IMR-90 (cell line): ENCODE results near the gene EPHA10. TPM values are rescaled to one million over a fixed set of nuclear protein-coding genes. Genes with fewer than 3 reads are reported as not detected.

Experiments used
- ATAC-seq: fragments of 200-7000 bp; cut with Tn5 transposase; 2 replicates; pipeline ENCODE4 v1.9.1; 2020; ENCODE audit warnings: low read depth, mild to moderate bottlenecking, moderate library complexity
- BruUV-seq: library from RNA; stranded (reverse); fragments of 400-500 nt; replicated peaks from 2 replicates; lab custom pipeline; 2021; lab: Mats Ljungman, UMichigan
- CTCF ChIA-PET: fragments of 300-600 bp; formaldehyde crosslinking; extraction: SDS; loops from one replicate; lab custom pipeline; 2021; ENCODE audit warnings: antibody characterized with exemption; lab: Yijun Ruan, JAX
- POLR2A ChIA-PET: fragments of 300-600 bp; sonication (Branson Sonifier 250); formaldehyde crosslinking; loops from one replicate; lab custom pipeline; 2022; ENCODE audit warnings: antibody characterized with exemption; ENCODE audit not compliant: unreplicated experiment; lab: Charles Lee
- DNase-seq: peaks from one replicate; pipeline ENCODE4 v3.0.0; 2013
- H2AFZ ChIP-seq: replicated peaks from 2 replicates; pipeline ENCODE3; 2013; ENCODE audit warnings: low read length, mild to moderate bottlenecking; ENCODE audit not compliant: poor library complexity
- H2AK5ac ChIP-seq: 2 replicates; pipeline ENCODE4 v1.6.1; 2013; ENCODE audit warnings: low read depth, low read length, inconsistent platforms
- H2AK9ac ChIP-seq: replicated peaks from 2 replicates; pipeline ENCODE3; 2013; ENCODE audit warnings: mild to moderate bottlenecking, low read depth, low read length, moderate library complexity; ENCODE audit not compliant: poor library complexity
- H2BK120ac ChIP-seq: 2 replicates; pipeline ENCODE4 v1.6.1; 2013; ENCODE audit warnings: low read depth, low read length, inconsistent platforms
- H2BK15ac ChIP-seq: 3 replicates; pipeline ENCODE4 v1.6.1; 2013; ENCODE audit warnings: low read depth, low read length, inconsistent platforms
- H2BK20ac ChIP-seq: 2 replicates; pipeline ENCODE4 v1.6.1; 2013; ENCODE audit warnings: low read depth, mild to moderate bottlenecking, inconsistent platforms, low read length, moderate library complexity
- H2BK5ac ChIP-seq: 2 replicates; pipeline ENCODE4 v1.6.1; 2013; ENCODE audit warnings: mild to moderate bottlenecking, low read depth, low read length, inconsistent platforms; ENCODE audit not compliant: poor library complexity, severe bottlenecking
- H3K14ac ChIP-seq: replicated peaks from 2 replicates; pipeline ENCODE4 v1.6.1; 2013; ENCODE audit warnings: low read depth, low read length, inconsistent platforms
- H3K18ac ChIP-seq: 2 replicates; pipeline ENCODE4 v1.6.1; 2013; ENCODE audit warnings: low read depth, low read length, control low read depth
- H3K23ac ChIP-seq: 2 replicates; pipeline ENCODE4 v1.6.1; 2013; ENCODE audit warnings: low read depth, low read length, inconsistent platforms
- H3K27ac ChIP-seq: 2 replicates; pipeline ENCODE4 v1.5.1; 2013; ENCODE audit warnings: mild to moderate bottlenecking, control low read depth, low read length; ENCODE audit not compliant: insufficient read depth
- H3K27me3 ChIP-seq: 2 replicates; pipeline ENCODE4 v1.6.1; 2013; ENCODE audit warnings: low read length; ENCODE audit not compliant: control insufficient read depth, insufficient read depth
- H3K36me3 ChIP-seq: 2 replicates; pipeline ENCODE4 v1.6.1; 2013; ENCODE audit warnings: low read length, mixed read lengths; ENCODE audit not compliant: control insufficient read depth, insufficient read depth
- H3K4ac ChIP-seq: 2 replicates; pipeline ENCODE4 v1.6.1; 2013; ENCODE audit warnings: low read depth, low read length, inconsistent platforms
- H3K4me1 ChIP-seq: 2 replicates; pipeline ENCODE4 v1.6.1; 2013; ENCODE audit warnings: low read length, mixed read lengths; ENCODE audit not compliant: control insufficient read depth, insufficient read depth
- H3K4me2 ChIP-seq: 2 replicates; pipeline ENCODE4 v1.6.1; 2013; ENCODE audit warnings: low read depth, mild to moderate bottlenecking, control low read depth, low read length, moderate library complexity
- H3K4me3 ChIP-seq: 2 replicates; pipeline ENCODE4 v1.5.1; 2013; ENCODE audit warnings: low read depth, mild to moderate bottlenecking, control low read depth, low read length, moderate library complexity; ENCODE audit not compliant: insufficient read depth
- H3K56ac ChIP-seq: 2 replicates; pipeline ENCODE4 v1.6.1; 2013; ENCODE audit warnings: low read length, inconsistent platforms; ENCODE audit not compliant: insufficient read depth; ENCODE audit errors: extremely low read depth
- H3K79me1 ChIP-seq, 2 experiments: 2 replicates each; pipeline ENCODE4 v1.6.1; 2013; ENCODE audit warnings: low read length in 2 of 2, inconsistent platforms in 1 of 2, low read depth in 1 of 2
- H3K9ac ChIP-seq: 2 replicates; pipeline ENCODE4 v1.6.1; 2013; ENCODE audit warnings: low read depth, low read length, control low read depth
- H3K9me1 ChIP-seq: 2 replicates; pipeline ENCODE4 v1.6.1; 2013; ENCODE audit warnings: low read length, inconsistent platforms; ENCODE audit not compliant: insufficient read depth
- H3K9me3 ChIP-seq: 2 replicates; pipeline ENCODE4 v1.6.1; 2013; ENCODE audit warnings: low read length; ENCODE audit not compliant: control insufficient read depth, insufficient read depth
- H4K20me1 ChIP-seq: 2 replicates; pipeline ENCODE4 v1.6.1; 2013; ENCODE audit warnings: low read length, inconsistent platforms; ENCODE audit not compliant: insufficient read depth
- H4K5ac ChIP-seq: 2 replicates; pipeline ENCODE4 v1.6.1; 2013; ENCODE audit warnings: mild to moderate bottlenecking, low read depth, low read length, control low read depth
- H4K8ac ChIP-seq, 2 experiments: 2 replicates each; pipeline ENCODE4 v1.6.1; 2013; ENCODE audit warnings: low read depth in 2 of 2, low read length in 2 of 2, control low read depth in 1 of 2, inconsistent platforms in 1 of 2
- H4K91ac ChIP-seq: 2 replicates; pipeline ENCODE4 v1.6.1; 2013; ENCODE audit warnings: low read depth, low read length, inconsistent platforms; ENCODE audit not compliant: insufficient read depth
- BHLHE40 ChIP-seq: fragments of 150-350 bp; IDR thresholded peaks from 2 replicates; pipeline ENCODE4 v1.6.1; 2016; ENCODE audit warnings: mild to moderate bottlenecking, low read depth, low read length
- CEBPB ChIP-seq: IDR thresholded peaks from 2 replicates; pipeline ENCODE4 v1.6.1; 2012; ENCODE audit warnings: low read depth, low read length, improper control_type of control experiment
- CHD1 ChIP-seq: IDR thresholded peaks from 2 replicates; pipeline ENCODE4 v1.6.1; 2012; ENCODE audit warnings: low read depth, low read length, improper control_type of control experiment
- CTCF ChIP-seq: conservative IDR thresholded peaks from 2 replicates; pipeline ENCODE4 v1.5.1; 2012; ENCODE audit warnings: mild to moderate bottlenecking, low read depth, low read length, improper control_type of control experiment
- ELK1 ChIP-seq: fragments of 150-350 bp; IDR thresholded peaks from 2 replicates; pipeline ENCODE4 v1.6.1; 2016; ENCODE audit warnings: low read depth, mild to moderate bottlenecking, low read length, moderate library complexity, borderline replicate concordance
- FOS ChIP-seq: fragments of 150-350 bp; IDR thresholded peaks from 2 replicates; pipeline ENCODE4 v1.6.1; 2016; ENCODE audit warnings: low read depth, low read length
- MXI1 ChIP-seq: IDR thresholded peaks from 2 replicates; pipeline ENCODE4 v1.6.1; 2012; ENCODE audit warnings: low read depth, mild to moderate bottlenecking, low read length, moderate library complexity, borderline replicate concordance
- NFE2L2 ChIP-seq: fragments of 150-350 bp; IDR thresholded peaks from 2 replicates; pipeline ENCODE4 v1.6.1; 2016; ENCODE audit warnings: low read depth, mild to moderate bottlenecking, low read length
- RAD21 ChIP-seq: IDR thresholded peaks from 2 replicates; pipeline ENCODE4 v1.6.1; 2012; ENCODE audit warnings: low read length, improper control_type of control experiment
- RCOR1 ChIP-seq: IDR thresholded peaks from 2 replicates; pipeline ENCODE4 v1.6.1; 2012; ENCODE audit warnings: mild to moderate bottlenecking, low read length, improper control_type of control experiment; ENCODE audit not compliant: insufficient replicate concordance
- RFX5 ChIP-seq: IDR thresholded peaks from 2 replicates; pipeline ENCODE4 v1.8.0; 2012; ENCODE audit warnings: low read depth, mild to moderate bottlenecking, low read length, moderate library complexity
- SMC3 ChIP-seq: fragments of 150-350 bp; IDR thresholded peaks from 2 replicates; pipeline ENCODE4 v1.6.1; 2016; ENCODE audit warnings: low read depth, mild to moderate bottlenecking, antibody characterized with exemption, low read length, moderate library complexity
- USF2 ChIP-seq: fragments of 150-350 bp; IDR thresholded peaks from 2 replicates; pipeline ENCODE4 v1.6.1; 2017; ENCODE audit warnings: mild to moderate bottlenecking, antibody characterized with exemption, low read length, low read depth
- WGBS, 2 experiments: methylation state at CpG; one replicate each; pipeline versions ENCODE4 v1.1.5 to v1.1.7; 2013; ENCODE audit warnings: missing lambda C conversion rate in 2 of 2; ENCODE audit not compliant: insufficient read length in 1 of 2; ENCODE audit errors: extremely low coverage in 2 of 2; 5-methylcytosine and 5-hydroxymethylcytosine counted together
- dilution Hi-C: fragments of 300-500 bp; cut with HindIII; formaldehyde crosslinking; loops from one replicate; pipeline ENCODE4 v1.14.3; 2018; ENCODE audit warnings: low sequenced_read_pairs; ENCODE audit not compliant: unreplicated experiment
- in situ Hi-C: fragments of 300-500 bp; cut with MboI; formaldehyde crosslinking; loops from 3 replicates; pipeline ENCODE4 v1.14.3; 2019; ENCODE audit warnings: low sequenced_read_pairs, inconsistent platforms, mixed read lengths
- intact Hi-C: fragments of 100-400 bp; cut with micrococcal nuclease; formaldehyde crosslinking; loops from 2 replicates; pipeline ENCODE4 v1.10.0; 2022
- polyA plus RNA-seq, 3 experiments: library from polyadenylated mRNA; depleted of rRNA; stranded (reverse); fragments of >200 nt; gene quantifications; 2 replicates each; pipeline ENCODE4 v1.2.3, GENCODE V29; 2012; ENCODE audit warnings: low replicate concordance in 1 of 3
- total RNA-seq: library from RNA; depleted of rRNA; stranded (reverse); fragments of >200 nt; gene quantifications from 2 replicates; pipeline ENCODE4 v1.2.3, GENCODE V29; 2012

The EPHA10 gene
- total and polyA plus RNA-seq, 2 of the 4 experiments (the other 2 are of a cell fraction), result not detected

- in situ Hi-C loops (loop anchor here (10.0 kb wide), 1 partner anchor 226 kb away; no protein-coding TSS in a partner anchor), intact Hi-C loops (loop anchor here (5.0 kb wide), 3 partner anchors 209 to 1104 kb away; partner anchors contain the start of gene ZC3H12A), dilution Hi-C loops (no loop called here)
- DNase-seq, result no peak
- Histone ChIP-seq H3K9me3 (no peaks in the 10 kb centered on the region), H3K56ac (no peak overlapping the region), H2AK9ac (no peak overlapping the region), H4K91ac (no peak overlapping the region), H3K27ac (no peak overlapping the region), H3K4me1 (0 out of 2 replicates have a peak, but pooled peaks cover 1% of the 10 kb centered on the region), H3K23ac (no peak overlapping the region), H3K9ac (no peak overlapping the region), H3K9me1 (no peaks in the 10 kb centered on the region), H2AK5ac (no peak overlapping the region), H2BK120ac (no peak overlapping the region), H2AFZ (no peak overlapping the region), H4K5ac (no peak overlapping the region), H3K27me3 (peaks cover 16% of the 10 kb centered on the region), H3K18ac (no peak overlapping the region), H2BK5ac (no peak overlapping the region), H2BK15ac (no peak overlapping the region), H3K36me3 (peaks cover 23% of the 10 kb centered on the region), H3K4me3 (no peak overlapping the region), H4K8ac (no peak overlapping the region), H3K4ac (no peak overlapping the region), H3K79me1 (no peaks in the 10 kb centered on the region), H2BK20ac (no peak overlapping the region), H3K14ac (no peak overlapping the region), H4K20me1 (no peaks in the 10 kb centered on the region), H3K4me2 (no peak overlapping the region)
- BruUV-seq, result no TSS peak
- no peak for ATAC-seq
- CTCF ChIA-PET, result interaction anchor here (1.8 to 2.5 kb wide), 2 partner anchors 10 to 78 kb away, joined by 7 to 27 read pairs; a partner anchor contains a TSS
- 86% methylated on average over 1 of the region's 3 CpGs; no CpG with 5 or more reads in 1 of the 2 experiments for WGBS, 2 experiments
- POLR2A ChIA-PET, result no interaction called here
- no peak for TF ChIP-seq NFE2L2
- TF ChIP-seq RCOR1, result no peak
- no peak for TF ChIP-seq RFX5
- TF ChIP-seq ELK1, result no peak
- TF ChIP-seq SMC3, result no peak
- no peak for TF ChIP-seq CHD1
- TF ChIP-seq BHLHE40, result no peak
- TF ChIP-seq USF2, result no peak
- TF ChIP-seq CTCF, result no peak
- TF ChIP-seq MXI1, result no peak
- no peak for TF ChIP-seq RAD21
- no peak for TF ChIP-seq FOS
- no peak for TF ChIP-seq CEBPB
Measured at GRCh38 chr1:37680933-37681332, 84.0 kb downstream of the EPHA10 start.
